Limb (tissue), 2 donors: Measurements from ENCODE around the gene LCN1.
"Not testable (repeated sequence)": the region's sequence is repeated elsewhere in the genome, so short reads cannot be mapped to it uniquely, and the experiment has no call there.

Source experiments
- DNase-seq, 2 donors: peaks; one replicate each; pipeline ENCODE4 v3.0.0-alpha.2; 2016; ENCODE audit errors: extremely low spot score in 2 of 2

The LCN1 gene

DNA sequence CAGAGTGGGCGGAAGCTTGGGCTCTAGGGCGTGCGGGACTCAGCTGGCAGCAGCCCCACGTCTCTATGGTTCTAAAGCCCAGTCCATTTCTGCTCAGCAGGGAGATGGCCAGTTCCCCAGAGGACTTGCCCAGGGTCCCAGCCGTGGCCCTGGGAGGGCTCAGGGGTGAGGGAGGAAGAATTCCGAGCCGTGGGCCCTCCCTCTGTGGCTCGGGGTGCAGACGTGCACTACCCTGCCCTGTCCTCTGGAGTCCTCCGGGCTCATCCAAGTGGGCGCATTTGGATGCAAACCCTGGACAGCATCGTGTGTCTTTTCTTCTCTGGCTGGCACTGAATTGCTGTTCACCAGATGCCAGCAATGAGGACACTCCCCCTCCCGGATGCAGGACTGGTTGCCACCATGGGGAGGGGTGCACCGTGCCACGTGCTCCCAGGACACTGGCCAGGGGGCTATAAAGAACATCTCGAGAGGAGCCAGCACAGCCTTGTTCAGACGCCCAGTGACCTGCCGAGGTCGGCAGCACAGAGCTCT, 24.5 kb downstream of the LCN1 start, which contains the start of gene OBP2A:
TSS of gene OBP2A (plus strand) at position 481 of the 531 bp plus-strand sequence. CDS start 55 bp downstream, outside the sequence.
- DNase-seq = not testable (repeated sequence)

DNA sequence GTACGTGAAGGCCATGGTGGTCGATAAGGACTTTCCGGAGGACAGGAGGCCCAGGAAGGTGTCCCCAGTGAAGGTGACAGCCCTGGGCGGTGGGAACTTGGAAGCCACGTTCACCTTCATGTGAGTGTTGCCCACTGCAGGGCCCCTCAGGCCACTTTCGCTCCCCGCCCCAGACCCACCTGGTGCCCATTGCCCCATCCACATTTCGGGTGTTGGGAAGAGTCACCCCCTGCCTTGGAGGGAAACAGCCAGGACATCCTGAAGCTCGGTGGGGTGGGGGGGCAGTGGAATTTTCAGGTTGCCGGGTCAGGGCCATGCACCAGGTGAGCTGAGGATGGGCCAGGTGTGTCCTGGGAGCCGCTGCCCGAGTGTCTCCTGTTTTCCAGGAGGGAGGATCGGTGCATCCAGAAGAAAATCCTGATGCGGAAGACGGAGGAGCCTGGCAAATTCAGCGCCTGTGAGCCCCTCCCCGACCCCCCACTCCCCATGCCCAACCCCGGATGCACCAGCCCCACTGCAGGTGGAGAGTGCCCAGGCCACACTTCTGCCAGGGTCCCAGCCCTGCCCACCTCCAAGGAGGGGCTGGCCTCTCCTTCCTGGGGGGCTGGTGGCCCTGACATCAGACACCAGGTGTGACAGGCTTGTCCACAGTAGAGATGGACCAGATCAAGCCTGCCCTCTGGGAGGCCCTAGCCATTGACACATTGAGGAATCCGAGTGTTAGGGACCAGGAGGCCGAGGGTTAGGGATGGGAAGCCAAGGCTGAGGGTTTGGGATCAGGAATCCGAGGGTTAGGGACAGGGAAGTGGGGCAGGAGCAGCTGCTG, 25.8 kb downstream of the LCN1 start:
- DNase-seq = not testable (repeated sequence)

GRCh38 chr9:135547756-135548736, 26.8 kb downstream of the LCN1 start:
- DNase-seq = no peak

DNA sequence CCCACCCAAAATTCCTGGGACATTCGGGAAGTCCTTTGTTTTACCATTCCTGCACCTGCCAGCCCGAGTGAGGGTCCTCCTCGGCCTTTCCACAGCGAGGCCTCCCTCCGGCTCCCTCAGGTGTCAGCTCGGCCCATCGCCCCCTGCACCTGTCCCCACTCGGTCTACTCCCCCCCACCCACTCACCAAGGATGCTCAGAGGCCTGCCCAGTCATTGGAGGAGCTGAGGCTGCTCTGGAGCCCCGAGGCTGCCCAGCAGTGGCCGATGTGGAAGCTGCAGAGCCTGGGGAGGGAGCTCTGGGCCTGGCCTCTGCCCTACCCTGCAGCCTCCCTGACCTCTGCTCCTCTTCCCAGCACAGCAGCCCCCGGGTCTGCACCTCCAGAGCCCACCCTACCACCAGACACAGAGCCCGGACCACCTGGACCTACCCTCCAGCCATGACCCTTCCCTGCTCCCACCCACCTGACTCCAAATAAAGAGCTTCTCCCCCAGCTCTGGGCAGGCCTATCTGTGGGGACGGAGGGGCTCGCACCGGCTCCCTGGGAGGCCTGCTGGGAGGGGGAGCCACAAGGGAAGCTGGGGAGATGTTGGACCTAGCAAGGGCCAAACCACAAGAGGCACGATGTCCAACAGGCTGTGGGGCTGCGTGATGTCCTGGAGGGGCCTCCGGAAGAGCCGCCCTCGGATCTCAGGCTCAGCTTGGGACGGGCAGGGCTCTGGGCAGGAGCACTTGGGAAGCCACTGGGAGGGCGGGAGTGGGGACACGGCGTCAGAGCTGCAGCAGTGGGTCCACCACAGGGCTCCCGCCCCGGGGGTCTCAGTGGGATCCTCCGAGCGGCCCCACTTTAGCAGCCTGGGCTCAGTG, 28.5 kb downstream of the LCN1 start:
- DNase-seq = not testable (repeated sequence)

GRCh38 chr9:135550344-135550918, 29.2 kb downstream of the LCN1 start:
- no peak for DNase-seq

DNA sequence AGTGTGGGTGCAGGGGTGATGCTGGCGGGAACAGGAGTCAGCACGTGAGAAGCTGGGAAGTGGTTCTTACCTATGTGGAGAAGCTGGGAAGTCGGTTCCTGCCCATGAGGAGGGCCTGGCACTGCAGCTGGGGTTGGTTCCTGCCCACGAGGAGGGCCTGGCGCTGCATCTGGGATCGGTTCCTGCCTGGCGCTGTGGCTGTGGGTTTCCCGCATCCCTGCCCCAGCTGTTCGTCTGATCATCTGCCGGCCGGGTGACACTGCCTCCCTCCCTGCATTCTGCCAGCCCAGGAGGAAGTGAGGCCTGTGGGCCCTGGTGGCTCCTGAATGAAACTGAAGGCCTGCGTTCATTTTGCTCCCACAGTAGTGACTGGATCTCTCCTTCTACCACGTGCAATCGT, 29.8 kb downstream of the LCN1 start:
- no peak for DNase-seq

DNA sequence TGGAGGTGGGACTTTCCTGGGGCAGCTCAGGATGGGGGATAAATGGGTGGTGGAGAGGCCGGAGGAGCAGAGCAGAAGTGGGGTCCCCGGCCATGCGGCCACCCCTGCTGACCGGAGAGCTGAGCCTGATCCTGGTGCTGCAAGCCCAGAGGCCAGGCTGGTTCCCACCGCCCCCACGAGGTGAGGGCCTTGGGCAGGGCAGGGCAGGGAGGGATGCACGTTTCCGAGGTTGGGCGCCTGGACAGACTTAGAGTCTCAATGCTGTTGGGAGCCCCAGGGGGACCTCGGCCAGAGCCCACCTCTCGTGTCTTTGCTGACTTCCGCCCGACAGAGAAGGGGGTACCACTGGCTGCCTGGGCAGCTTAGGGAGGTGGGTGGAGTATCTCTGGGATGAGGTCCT, 30.2 kb downstream of the LCN1 start:
- no peak for DNase-seq

- no peak for DNase-seq
These were observed 30.9 kb downstream of the LCN1 start for GRCh38 chr9:135552021-135552697.

DNA sequence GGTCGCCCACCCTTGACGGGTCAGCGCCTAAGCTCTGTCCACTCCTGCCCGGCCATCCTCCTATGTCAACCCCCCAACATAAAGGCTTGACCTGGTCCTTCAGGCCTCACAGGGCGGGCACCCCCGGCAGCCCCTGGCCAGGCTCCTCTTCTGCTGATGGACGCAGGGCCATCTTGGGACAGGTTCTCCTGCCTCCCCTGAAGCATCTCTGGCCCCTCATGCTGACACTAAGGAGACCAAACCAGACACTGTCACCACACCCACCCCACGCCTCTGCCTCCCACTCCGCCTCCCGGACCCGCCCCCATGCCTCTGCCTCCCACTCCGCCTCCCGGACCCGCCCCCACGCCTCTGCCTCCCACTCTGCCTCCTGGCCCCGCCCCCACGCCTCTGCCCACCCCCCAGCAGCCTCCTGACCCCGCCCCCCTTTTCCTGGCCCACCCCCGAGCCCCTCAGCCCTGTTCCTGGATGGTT, 31.5 kb downstream of the LCN1 start:
- DNase-seq = no peak

DNA sequence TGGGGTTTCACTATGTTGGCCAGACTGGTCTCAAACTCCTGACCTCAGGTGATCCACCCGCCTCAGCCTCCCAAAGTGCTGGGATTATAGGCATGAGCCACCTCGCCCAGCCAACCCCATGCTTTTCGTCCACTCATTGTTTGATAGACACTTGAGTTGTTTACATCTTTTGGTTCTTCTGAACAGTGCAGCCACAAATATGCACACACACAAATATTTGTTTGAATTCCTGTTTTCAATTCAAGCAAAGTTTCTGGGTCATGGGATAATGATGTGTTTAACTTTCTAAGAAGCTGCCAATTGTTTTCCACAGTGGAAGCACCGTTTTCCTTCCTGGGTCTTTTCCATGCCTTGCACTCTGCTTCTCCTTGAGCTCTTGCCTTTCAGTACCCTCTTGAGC, 33.5 kb downstream of the LCN1 start:
- no peak for DNase-seq

DNA sequence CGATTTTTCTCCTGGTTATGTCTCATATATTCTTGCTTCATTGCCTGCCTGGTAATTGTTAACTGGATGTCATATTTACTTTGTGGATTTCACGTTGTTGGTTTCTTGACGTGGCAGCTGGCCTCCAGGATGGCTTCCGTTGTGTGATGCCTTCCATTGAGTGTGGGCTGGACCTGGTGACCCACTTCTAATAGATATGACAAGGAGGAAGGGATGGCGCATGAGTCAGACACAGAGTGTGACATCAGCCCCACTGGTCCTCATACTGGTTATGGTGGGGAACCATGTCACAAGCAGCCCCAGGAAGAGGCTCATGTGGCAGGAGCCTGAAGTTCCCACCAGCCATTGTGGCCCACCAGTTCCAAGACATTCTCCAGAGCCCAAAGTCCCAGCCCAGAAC, 34.0 kb downstream of the LCN1 start:
- no peak for DNase-seq

DNA sequence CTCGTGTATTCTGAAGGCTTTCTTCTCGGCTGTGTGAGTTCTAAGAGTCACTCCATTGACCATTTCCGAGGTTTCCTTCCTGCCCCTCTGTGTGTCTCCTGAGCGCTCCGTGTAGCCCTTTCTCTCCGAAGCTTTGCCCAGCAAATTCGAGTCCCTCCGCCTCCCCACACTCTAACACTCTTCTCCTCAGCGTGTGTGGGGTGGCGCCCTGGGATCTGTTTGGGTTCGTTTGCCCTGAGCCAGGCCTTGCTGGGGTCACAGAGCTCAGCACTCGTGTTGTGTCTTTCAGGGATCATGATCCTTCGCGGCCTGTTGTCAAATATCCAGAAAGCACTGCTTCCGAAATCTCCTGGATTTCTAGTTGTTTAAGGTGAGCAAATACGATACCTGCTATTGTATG, 34.7 kb downstream of the LCN1 start:
- DNase-seq = no peak

- no peak for DNase-seq
These were observed 38.4 kb downstream of the LCN1 start for GRCh38 chr9:135559606-135560005.

GRCh38 chr9:135561391-135562234, 40.4 kb downstream of the LCN1 start, which contains the start of gene PAEP:
Gene PAEP, plus strand, starts transcription at chr9:135561756.
- DNase-seq = no peak

DNA sequence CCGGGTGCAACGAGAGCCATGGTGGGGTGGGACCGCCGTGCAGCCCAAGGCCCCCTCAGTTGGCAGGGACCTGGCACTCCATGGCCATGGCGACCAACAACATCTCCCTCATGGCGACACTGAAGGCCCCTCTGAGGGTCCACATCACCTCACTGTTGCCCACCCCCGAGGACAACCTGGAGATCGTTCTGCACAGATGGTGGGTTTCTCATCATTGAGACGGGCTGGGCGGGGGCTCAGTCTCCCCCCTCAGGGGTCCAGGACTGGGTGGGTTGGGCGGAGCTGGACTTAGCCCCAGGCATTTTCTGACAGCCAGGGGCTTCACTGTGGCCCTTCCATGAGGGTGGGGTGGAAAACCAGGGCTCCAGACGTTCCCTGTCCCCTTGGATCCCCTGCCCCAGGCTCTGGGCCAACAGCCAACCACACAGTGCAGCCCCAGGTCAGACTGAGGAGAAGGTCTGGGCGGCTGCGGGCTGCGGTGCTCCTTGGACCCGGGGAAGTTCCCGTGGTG, 41.0 kb downstream of the LCN1 start:
- DNase-seq = no peak

GRCh38 chr9:135563039-135563476, 41.8 kb downstream of the LCN1 start:
- DNase-seq = no peak

DNA sequence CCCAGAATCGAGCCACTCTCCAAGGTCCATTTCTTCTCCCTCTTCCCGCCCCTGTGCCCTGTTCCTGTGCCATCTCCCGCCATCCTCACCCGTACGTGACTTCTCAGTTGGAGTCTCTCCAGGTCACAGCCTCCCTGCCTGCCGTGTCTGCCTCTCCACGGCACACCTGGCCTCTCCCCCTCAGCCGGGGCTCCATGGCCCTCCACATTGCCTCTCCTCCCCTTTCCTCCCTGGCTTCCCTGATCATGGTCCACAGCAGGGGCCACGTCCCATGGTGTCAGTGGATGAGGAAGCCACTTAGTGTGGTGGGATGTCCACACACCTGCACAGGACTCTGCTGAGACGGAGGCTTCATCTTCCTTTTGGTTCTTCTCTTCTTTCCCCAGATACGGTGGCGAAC, 42.6 kb downstream of the LCN1 start:
- no peak for DNase-seq

GRCh38 chr9:135565141-135565628, 43.9 kb downstream of the LCN1 start:
- no peak for DNase-seq
